K562 (cell line): ENCODE results near the gene BCAP31. TPM values are rescaled to one million over a fixed set of nuclear protein-coding genes. Genes with fewer than 3 reads are reported as not detected.
"Not testable (repeated sequence)": the region's sequence is repeated elsewhere in the genome, so short reads cannot be mapped to it uniquely, and the experiment has no call there.

Experiments
- ATAC-seq: fragments of 200-7000 bp; cut with Tn5 transposase; 3 replicates; pipeline ENCODE4 v1.9.1; 2020; ENCODE audit warnings: moderate library complexity
- BruUV-seq: library from RNA; stranded (reverse); fragments of 400-500 nt; replicated peaks from 2 replicates; lab custom pipeline; 2021; lab: Mats Ljungman, UMichigan
- CTCF ChIA-PET: fragments of 300-600 bp; formaldehyde crosslinking; extraction: SDS; loops from one replicate; lab custom pipeline; 2021; ENCODE audit warnings: low intra/inter-chr PET ratio; lab: Yijun Ruan, JAX
- POLR2A ChIA-PET: fragments of 300-600, 350-650 bp; sonication (Branson Sonifier 250); formaldehyde crosslinking; extraction: SDS; loops from one replicate; lab custom pipeline; 2021; ENCODE audit warnings: antibody characterized with exemption, inconsistent platforms; lab: Yijun Ruan, JAX
- DNase-seq, 4 experiments: peaks; one replicate each; pipeline versions ENCODE4 v3.0.0 to v3.0.0-alpha.2; 2011 to 2018; ENCODE audit warnings: low spot score in 3 of 4, mixed read lengths in 3 of 4; ENCODE audit errors: extremely low read depth in 1 of 4
- FAIRE-seq: peaks from 2 replicates; lab custom pipeline; 2011; peaks lifted over from hg19 to GRCh38; lab: Jason Lieb, UNC
- H2AFZ ChIP-seq: 2 replicates; pipeline ENCODE4 v1.6.0; 2011; ENCODE audit warnings: low read depth, low read length, control low read depth, inconsistent platforms
- H3K27ac ChIP-seq: fragments of 200-600 bp; 3 replicates; pipeline ENCODE4 v1.8.0; 2011; ENCODE audit warnings: low read depth, mild to moderate bottlenecking, control low read depth, inconsistent platforms, low read length, moderate library complexity, mixed read lengths; ENCODE audit errors: extremely low read depth
- H3K27me3 ChIP-seq, 2 experiments: fragments of 300-600 bp in 1 of 2; 2 replicates in 1 of 2; 3 replicates in 1 of 2; pipeline versions ENCODE4 v1.6.0 to v1.8.0; 2011; ENCODE audit warnings: inconsistent platforms in 2 of 2, low read length in 2 of 2, mild to moderate bottlenecking in 1 of 2, mixed read lengths in 1 of 2, moderate library complexity in 1 of 2; ENCODE audit not compliant: control insufficient read depth in 2 of 2, insufficient read depth in 2 of 2
- H3K36me3 ChIP-seq: fragments of 300-600 bp; 3 replicates; pipeline ENCODE4 v1.8.0; 2011; ENCODE audit warnings: mild to moderate bottlenecking, low read length, inconsistent platforms; ENCODE audit not compliant: control insufficient read depth, insufficient read depth
- H3K4me1 ChIP-seq, 2 experiments: fragments of 200-600 bp in 1 of 2; replicated peaks in 1 of 2; 2 replicates in 1 of 2; 3 replicates in 1 of 2; pipeline versions ENCODE4 v1.5.1 to v1.8.0; 2011; ENCODE audit warnings: inconsistent platforms in 2 of 2, low read length in 2 of 2, mild to moderate bottlenecking in 1 of 2, mixed read lengths in 1 of 2, moderate library complexity in 1 of 2; ENCODE audit not compliant: control insufficient read depth in 2 of 2, insufficient read depth in 2 of 2
- H3K4me2 ChIP-seq: 2 replicates; pipeline ENCODE4 v1.6.1; 2011; ENCODE audit warnings: low read length, control low read depth, inconsistent platforms, mixed read lengths; ENCODE audit not compliant: insufficient read depth
- H3K4me3 ChIP-seq: fragments of 200-600 bp; sonication (generic), shearing (Covaris generic); 2 replicates; pipeline ENCODE4 v1.5.1; 2016; ENCODE audit warnings: control low read depth, inconsistent platforms
- H3K79me2 ChIP-seq: fragments of 200-600 bp; 3 replicates; pipeline ENCODE4 v1.8.0; 2011; ENCODE audit warnings: low read length, inconsistent platforms; ENCODE audit not compliant: control insufficient read depth, insufficient read depth
- H3K9ac ChIP-seq, 2 experiments: 2 replicates each; pipeline versions ENCODE4 v1.6.0 to v1.6.1; 2011; ENCODE audit warnings: low read depth in 2 of 2, low read length in 2 of 2, control low read depth in 1 of 2, inconsistent platforms in 1 of 2, mild to moderate bottlenecking in 1 of 2, mixed read lengths in 1 of 2; ENCODE audit not compliant: insufficient read depth in 1 of 2
- H3K9me1 ChIP-seq: one replicate; pipeline ENCODE4 v1.6.0; 2011; ENCODE audit warnings: inconsistent platforms, mild to moderate bottlenecking, low read length, moderate library complexity; ENCODE audit not compliant: control insufficient read depth, insufficient read depth
- H3K9me3 ChIP-seq: replicated peaks from 2 replicates; pipeline ENCODE4 v1.5.1; 2011; ENCODE audit warnings: low read depth, low read length, inconsistent platforms; ENCODE audit not compliant: control insufficient read depth, insufficient read depth
- H4K20me1 ChIP-seq: replicated peaks from 2 replicates; pipeline ENCODE4 v1.6.1; 2011; ENCODE audit warnings: low read length, inconsistent platforms, mixed read lengths; ENCODE audit not compliant: control insufficient read depth, insufficient read depth
- CCNT2 ChIP-seq: IDR thresholded peaks from 2 replicates; pipeline ENCODE4 v1.6.1; 2011; ENCODE audit warnings: borderline replicate concordance, low read depth, mild to moderate bottlenecking, moderate library complexity, mixed read lengths, low read length; ENCODE audit not compliant: insufficient read length; ENCODE audit errors: extremely low read depth
- KDM5B ChIP-seq: fragments of 200-600 bp; sonication (generic); IDR thresholded peaks from 2 replicates; pipeline ENCODE4 v1.6.1; 2012; ENCODE audit warnings: low read depth, mild to moderate bottlenecking, moderate library complexity, low read length, control low read depth, inconsistent platforms; ENCODE audit not compliant: insufficient replicate concordance
- POLR2G ChIP-seq: fragments of 200-400 bp; formaldehyde crosslinking; IDR thresholded peaks from 2 replicates; pipeline ENCODE4 v1.6.1; 2017; ENCODE audit warnings: low read depth, mild to moderate bottlenecking, antibody characterized with exemption, low read length, moderate library complexity
- POU5F1 ChIP-seq: fragments of 150-350 bp; IDR thresholded peaks from 2 replicates; pipeline ENCODE4 v1.6.1; 2014; ENCODE audit warnings: borderline replicate concordance, low read length, low read depth, mild to moderate bottlenecking; ENCODE audit not compliant: partially characterized antibody
- RBM22 ChIP-seq: fragments of 200-400 bp; formaldehyde crosslinking; IDR thresholded peaks from 2 replicates; pipeline ENCODE4 v1.6.1; 2018; ENCODE audit warnings: low read length, low read depth; ENCODE audit not compliant: poor library complexity, severe bottlenecking
- ZNF263 ChIP-seq: sonication (generic); formaldehyde crosslinking; IDR thresholded peaks from 2 replicates; pipeline ENCODE4 v1.8.0; 2022; ENCODE audit warnings: mild to moderate bottlenecking, missing genetic modification reagents, borderline replicate concordance
- WGBS: fragments of 100-300 bp; shearing (Covaris generic); methylation state at CpG from one replicate; pipeline ENCODE4 v1.1.6; 2016; ENCODE audit warnings: low coverage, mixed read lengths; ENCODE audit not compliant: insufficient coverage; ENCODE audit errors: missing lambda C conversion rate; 5-methylcytosine and 5-hydroxymethylcytosine counted together
- in situ Hi-C: fragments of 300-500 bp; cut with MboI; formaldehyde crosslinking; loops from 4 replicates; pipeline ENCODE4 v1.15.0; 2018; ENCODE audit warnings: inconsistent platforms, mixed read lengths
- intact Hi-C: fragments of 100-400 bp; cut with micrococcal nuclease; formaldehyde crosslinking; loops from 2 replicates; pipeline ENCODE4 v1.14.2; 2022
- polyA plus RNA-seq, 8 experiments: library from polyadenylated mRNA; depleted of rRNA in 4 of 8; stranded (reverse) in 5 of 8; unstranded in 3 of 8; fragments of >200 nt; fragmentation: Nextera tagmentation in 2 of 8; fragmentation: Illumina TruSeq in 1 of 8; extraction: Ambion mirVana in 2 of 8; extraction: Trizol in 1 of 8; gene quantifications; 2 replicates each; pipeline versions ENCODE4 v1.2.1 to v1.2.3, GENCODE V29; 2011 to 2014; ENCODE audit warnings: inconsistent platforms in 1 of 8, missing spikeins in 1 of 8
- total RNA-seq, 7 experiments: library from RNA; depleted of rRNA in 6 of 7; stranded (reverse); fragments of >200 nt in 6 of 7; fragmentation: Illumina TruSeq in 2 of 7; extraction: Trizol in 2 of 7; gene quantifications; 2 replicates each; pipeline versions ENCODE4 v1.2.1 to v1.2.3, GENCODE V29; 2011 to 2021; ENCODE audit warnings: low replicate concordance in 1 of 7

The BCAP31 gene
- total and polyA plus RNA-seq, 9 of the 15 experiments (the other 6 are each of a cell fraction or from before 2014, with no cell fraction given) = 156 to 683 (median 188) TPM

DNA sequence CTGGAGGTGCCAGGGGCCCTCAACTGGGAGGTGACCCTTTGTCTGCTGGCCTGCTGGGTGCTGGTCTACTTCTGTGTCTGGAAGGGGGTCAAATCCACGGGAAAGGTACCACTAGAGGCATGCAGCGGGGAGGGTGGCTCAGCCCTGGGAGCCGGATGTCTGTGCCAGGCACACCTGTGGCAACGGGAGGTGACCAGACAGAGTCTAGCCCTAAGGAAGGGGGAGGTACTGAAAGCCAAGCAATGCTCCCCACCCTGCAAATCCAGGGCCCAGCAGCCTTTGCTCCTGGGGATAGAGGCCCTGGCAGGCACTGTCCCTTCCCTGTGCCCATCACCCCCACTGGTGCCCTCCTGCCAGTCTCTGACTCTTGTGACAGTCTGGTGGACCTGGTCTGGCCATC lies 32.2 kb downstream of the BCAP31 start:
- CTCF ChIA-PET = no interaction called here
- no peak overlapping the region; a peak in 1 of 4 replicates for H3K9ac ChIP-seq
- no peak for TF ChIP-seq POU5F1
- TF ChIP-seq KDM5B = peak; percentile 2
- H3K79me2 ChIP-seq = peaks cover 37% of the 10 kb centered on the region
- no peak for DNase-seq
- in situ Hi-C loops (no loop called here), intact Hi-C loops (no loop called here)
- H3K9me3 ChIP-seq = no peaks in the 10 kb centered on the region
- H3K9me1 ChIP-seq = peaks cover 4% of the 10 kb centered on the region
- peaks cover 59% of the 10 kb centered on the region; the same call in 1 of the 3 replicates for H3K36me3 ChIP-seq
- H3K4me3 ChIP-seq = no peak overlapping the region
- no peak for FAIRE-seq
- no peaks in the 10 kb centered on the region for H3K27me3 ChIP-seq
- ATAC-seq = no peak
- peaks cover 5 to 71% of the 10 kb centered on the region in 2 experiments; a peak in 4 of 5 replicates for H3K4me1 ChIP-seq
- no peak overlapping the region for H2AFZ ChIP-seq
- H3K27ac ChIP-seq = no peak overlapping the region
- 93% methylated on average over 2 of the region's 4 CpGs for WGBS
- BruUV-seq = no TSS peak
- POLR2A ChIA-PET = interaction anchor here (0.5 to 1.0 kb wide), 4 partner anchors 26 to 87 kb away, joined by 3 to 4 read pairs (median 3); no protein-coding TSS in a partner anchor
- peak overlapping the region; percentile 37; the same call in 1 of the 2 replicates for H3K4me2 ChIP-seq
- peaks cover 13% of the 10 kb centered on the region for H4K20me1 ChIP-seq

DNA sequence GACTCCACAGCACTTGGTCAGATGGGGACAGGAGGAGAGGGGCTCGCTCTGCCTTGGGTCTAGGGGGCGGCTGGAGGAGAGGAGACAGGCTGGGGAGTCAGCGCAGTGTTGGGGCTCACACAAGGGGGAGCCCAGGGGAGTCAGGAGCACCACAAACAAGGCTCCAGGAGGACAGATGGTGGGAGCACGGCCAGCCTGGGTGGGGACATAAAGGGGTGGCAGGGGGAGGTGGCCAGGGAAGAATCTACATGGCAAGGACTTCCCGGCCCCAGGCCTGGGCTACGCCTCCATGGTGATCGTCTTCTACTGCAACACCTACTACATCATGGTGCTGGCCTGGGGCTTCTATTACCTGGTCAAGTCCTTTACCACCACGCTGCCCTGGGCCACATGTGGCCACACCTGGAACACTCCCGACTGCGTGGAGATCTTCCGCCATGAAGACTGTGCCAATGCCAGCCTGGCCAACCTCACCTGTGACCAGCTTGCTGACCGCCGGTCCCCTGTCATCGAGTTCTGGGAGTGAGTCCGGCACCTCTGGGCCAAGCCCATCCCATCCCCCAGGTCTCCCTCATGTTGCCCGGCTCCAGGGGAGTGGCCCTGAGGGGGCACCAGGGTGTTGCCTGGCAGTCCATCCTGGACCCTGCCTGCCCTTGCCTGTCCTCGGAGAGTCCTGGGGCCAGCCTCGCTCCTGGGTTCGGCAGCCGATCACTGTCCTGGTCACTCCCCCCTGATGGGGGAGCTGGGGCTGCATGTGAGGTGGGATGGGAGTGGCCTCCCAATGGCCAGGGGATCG lies 33.0 kb downstream of the BCAP31 start:
- DNase-seq, H3K9me1 ChIP-seq, in situ Hi-C loops, H3K9me3 ChIP-seq, H2AFZ ChIP-seq: not testable (repeated sequence)
- 75% methylated on average over 3 of the region's 21 CpGs for WGBS
- Histone ChIP-seq H4K20me1 (peaks cover 13% of the 10 kb centered on the region), H3K79me2 (peaks cover 37% of the 10 kb centered on the region)
- peak; percentile 27 for TF ChIP-seq RBM22
- TF ChIP-seq POLR2G = peak; percentile 69
- TF ChIP-seq ZNF263 (CRISPR knock-in tag) = peak; percentile 51; the same call in 1 of the 2 replicates
- TF ChIP-seq KDM5B = peak; percentile 29
- TF ChIP-seq CCNT2 = peak; percentile 34
- TF ChIP-seq, all 486 proteins: peak for 5; not testable (repeated sequence) for 481
- H3K36me3 ChIP-seq = peaks cover 56% of the 10 kb centered on the region; the same call in 1 of the 3 replicates
- H3K4me2 ChIP-seq = peak overlapping the region; percentile 82; the same call in 1 of the 2 replicates
- H3K27me3 ChIP-seq, FAIRE-seq, BruUV-seq, H3K4me3 ChIP-seq, CTCF ChIA-PET, intact Hi-C loops, H3K27ac ChIP-seq, ATAC-seq: not testable (repeated sequence)
- POLR2A ChIA-PET = interaction anchor here (0.6 kb wide), 2 partner anchors 47 to 99 kb away, joined by 3 to 4 read pairs; no protein-coding TSS in a partner anchor
- H3K4me1 ChIP-seq = peaks cover 11 to 75% of the 10 kb centered on the region in 2 experiments; a peak in 4 of 5 replicates
- H3K9ac ChIP-seq = peak overlapping the region in 1 of 2 experiments; percentile 58; a peak in 2 of 4 replicates
